Adrenal gland (tissue), 5 donors: ENCODE data around the gene TNS3.

Experiments used
- POLR2A ChIP-seq, 2 donors: fragments of 450-650 bp; IDR thresholded peaks; one replicate each; pipeline ENCODE4 v1.6.1; 2017; ENCODE audit warnings: antibody characterized with exemption in 2 of 2, mild to moderate bottlenecking in 2 of 2, moderate library complexity in 1 of 2
- TF ChIP-seq, protein P1 (sequence below), 6 experiments: fragments of 450-650 bp in 4 of 6; fragments of 200-600 bp in 2 of 6; sonication (generic) in 1 of 6; IDR thresholded peaks; 1 replicate in 5 of 6; 2 replicates in 1 of 6; pipeline versions ENCODE4 v1.5.1 to v1.8.0; 2016 to 2021; ENCODE audit warnings: antibody characterized with exemption in 6 of 6, mild to moderate bottlenecking in 2 of 6, moderate library complexity in 1 of 6
- donor health status: DM: no; HTN: no; CAD: no.

- TF ChIP-seq, protein P1, sequence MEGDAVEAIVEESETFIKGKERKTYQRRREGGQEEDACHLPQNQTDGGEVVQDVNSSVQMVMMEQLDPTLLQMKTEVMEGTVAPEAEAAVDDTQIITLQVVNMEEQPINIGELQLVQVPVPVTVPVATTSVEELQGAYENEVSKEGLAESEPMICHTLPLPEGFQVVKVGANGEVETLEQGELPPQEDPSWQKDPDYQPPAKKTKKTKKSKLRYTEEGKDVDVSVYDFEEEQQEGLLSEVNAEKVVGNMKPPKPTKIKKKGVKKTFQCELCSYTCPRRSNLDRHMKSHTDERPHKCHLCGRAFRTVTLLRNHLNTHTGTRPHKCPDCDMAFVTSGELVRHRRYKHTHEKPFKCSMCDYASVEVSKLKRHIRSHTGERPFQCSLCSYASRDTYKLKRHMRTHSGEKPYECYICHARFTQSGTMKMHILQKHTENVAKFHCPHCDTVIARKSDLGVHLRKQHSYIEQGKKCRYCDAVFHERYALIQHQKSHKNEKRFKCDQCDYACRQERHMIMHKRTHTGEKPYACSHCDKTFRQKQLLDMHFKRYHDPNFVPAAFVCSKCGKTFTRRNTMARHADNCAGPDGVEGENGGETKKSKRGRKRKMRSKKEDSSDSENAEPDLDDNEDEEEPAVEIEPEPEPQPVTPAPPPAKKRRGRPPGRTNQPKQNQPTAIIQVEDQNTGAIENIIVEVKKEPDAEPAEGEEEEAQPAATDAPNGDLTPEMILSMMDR (IDR thresholded peaks at IDR 0.05): no peak
- TF ChIP-seq POLR2A (IDR thresholded peaks at IDR 0.05): no peak
Measured at GRCh38 chr7:47509571-47509970, 72.3 kb downstream of the TNS3 start.
